H1 (cell line): Measurements from ENCODE around the gene TRAPPC2. TPM values are rescaled to one million over a fixed set of nuclear protein-coding genes. Genes with fewer than 3 reads are reported as not detected.

Source experiments
- CTCF ChIA-PET: fragments of 300-600 bp; sonication (Branson Sonifier 250); formaldehyde crosslinking; loops from one replicate; lab custom pipeline; 2021; ENCODE audit not compliant: partially characterized antibody; lab: Charles Lee
- POLR2A ChIA-PET: fragments of 300-600 bp; sonication (Branson Sonifier 250); formaldehyde crosslinking; loops from one replicate; lab custom pipeline; 2021; ENCODE audit warnings: inconsistent platforms; ENCODE audit not compliant: partially characterized antibody; lab: Charles Lee
- DNase-seq, 2 experiments: peaks; one replicate each; pipeline versions ENCODE4 v3.0.0 to v3.0.0-alpha.2; 2010 to 2022; ENCODE audit warnings: low spot score in 2 of 2, low read depth in 1 of 2, mixed read lengths in 1 of 2
- FAIRE-seq: peaks from 2 replicates; lab custom pipeline; 2011; peaks lifted over from hg19 to GRCh38; lab: Jason Lieb, UNC
- H2AFZ ChIP-seq: 2 replicates; pipeline ENCODE4 v1.8.1; 2012; ENCODE audit warnings: low read length, inconsistent platforms
- H2AK5ac ChIP-seq: 2 replicates; pipeline ENCODE4 v1.6.1; 2013; ENCODE audit warnings: low read depth, low read length
- H2BK120ac ChIP-seq: replicated peaks from 2 replicates; pipeline ENCODE3; 2013; ENCODE audit warnings: low read depth, low read length, inconsistent platforms
- H2BK12ac ChIP-seq: 2 replicates; pipeline ENCODE4 v1.6.1; 2013; ENCODE audit warnings: low read depth, low read length
- H2BK15ac ChIP-seq: 2 replicates; pipeline ENCODE4 v1.6.1; 2013; ENCODE audit warnings: low read length
- H2BK20ac ChIP-seq: 2 replicates; pipeline ENCODE4 v1.6.1; 2013; ENCODE audit warnings: low read length
- H2BK5ac ChIP-seq: 2 replicates; pipeline ENCODE4 v1.6.1; 2013; ENCODE audit warnings: low read depth, low read length
- H3K14ac ChIP-seq: 2 replicates; pipeline ENCODE4 v1.6.1; 2013; ENCODE audit warnings: inconsistent platforms; ENCODE audit not compliant: insufficient read length
- H3K18ac ChIP-seq: 2 replicates; pipeline ENCODE4 v1.6.1; 2013; ENCODE audit warnings: low read length; ENCODE audit errors: extremely low read depth
- H3K23ac ChIP-seq: 2 replicates; pipeline ENCODE4 v1.6.1; 2013; ENCODE audit warnings: inconsistent platforms; ENCODE audit not compliant: insufficient read length
- H3K23me2 ChIP-seq: 2 replicates; pipeline ENCODE4 v1.6.1; 2013; ENCODE audit warnings: low read depth, low read length
- H3K27ac ChIP-seq: 2 replicates; pipeline ENCODE4 v1.6.1; 2011; ENCODE audit warnings: low read depth, low read length, inconsistent platforms
- H3K27me3 ChIP-seq, 4 experiments: replicated peaks in 1 of 4; 1 replicate in 1 of 4; 2 replicates in 3 of 4; pipeline versions ENCODE4 v1.6.1 to v1.8.1; 2011 to 2013; ENCODE audit warnings: low read length in 3 of 4, mild to moderate bottlenecking in 3 of 4, inconsistent platforms in 2 of 4, mixed read lengths in 2 of 4, moderate library complexity in 1 of 4; ENCODE audit not compliant: control insufficient read depth in 3 of 4, insufficient read depth in 3 of 4; ENCODE audit errors: extremely low read depth in 1 of 4
- H3K36me3 ChIP-seq, 4 experiments: 2 replicates each; pipeline versions ENCODE4 v1.6.1 to v1.8.1; 2011 to 2013; ENCODE audit warnings: mild to moderate bottlenecking in 4 of 4, low read length in 3 of 4, moderate library complexity in 2 of 4, control low read depth in 1 of 4, inconsistent platforms in 1 of 4; ENCODE audit not compliant: insufficient read depth in 4 of 4, control insufficient read depth in 2 of 4
- H3K4ac ChIP-seq: replicated peaks from 2 replicates; pipeline ENCODE3; 2013; ENCODE audit warnings: low read length, low read depth, mixed read lengths, inconsistent platforms; ENCODE audit not compliant: insufficient read length
- H3K4me1 ChIP-seq, 4 experiments: replicated peaks in 1 of 4; 1 replicate in 1 of 4; 2 replicates in 3 of 4; pipeline versions ENCODE4 v1.6.1 to v1.8.1; 2011 to 2013; ENCODE audit warnings: low read length in 3 of 4, inconsistent platforms in 2 of 4, mixed read lengths in 1 of 4; ENCODE audit not compliant: insufficient read depth in 4 of 4, control insufficient read depth in 3 of 4
- H3K4me2 ChIP-seq, 2 experiments: 2 replicates each; pipeline versions ENCODE4 v1.6.1 to v1.8.1; 2011 to 2013; ENCODE audit warnings: low read depth in 2 of 2, low read length in 2 of 2, control low read depth in 1 of 2, inconsistent platforms in 1 of 2, mild to moderate bottlenecking in 1 of 2; ENCODE audit not compliant: insufficient read depth in 1 of 2
- H3K4me3 ChIP-seq, 4 experiments: fragments of 200-600, 300-600 bp in 1 of 4; sonication (generic), shearing (Covaris generic), sonication (Bioruptor Twin) in 1 of 4; 2 replicates each; pipeline versions ENCODE4 v1.5.1 to v1.8.1; 2011 to 2016; ENCODE audit warnings: low read length in 4 of 4, low read depth in 3 of 4, control low read depth in 2 of 4, inconsistent platforms in 2 of 4, mild to moderate bottlenecking in 2 of 4, mixed read lengths in 1 of 4, moderate library complexity in 1 of 4; ENCODE audit not compliant: insufficient read depth in 2 of 4; ENCODE audit errors: extremely low read depth in 1 of 4
- H3K56ac ChIP-seq: replicated peaks from 2 replicates; pipeline ENCODE3; 2013; ENCODE audit warnings: low read depth, mild to moderate bottlenecking, mixed read lengths, low read length, inconsistent platforms; ENCODE audit not compliant: insufficient read length
- H3K79me1 ChIP-seq: 2 replicates; pipeline ENCODE4 v1.6.1; 2013; ENCODE audit warnings: low read depth, low read length, control low read depth
- H3K79me2 ChIP-seq, 2 experiments: 2 replicates each; pipeline versions ENCODE4 v1.6.1 to v1.8.1; 2012 to 2013; ENCODE audit warnings: low read length in 2 of 2, mild to moderate bottlenecking in 2 of 2, inconsistent platforms in 1 of 2; ENCODE audit not compliant: insufficient read depth in 2 of 2, control insufficient read depth in 1 of 2
- H3K9ac ChIP-seq, 4 experiments: replicated peaks in 1 of 4; 1 replicate in 1 of 4; 2 replicates in 3 of 4; pipeline versions ENCODE4 v1.6.1 to v1.8.1; 2011 to 2013; ENCODE audit warnings: low read depth in 3 of 4, low read length in 3 of 4, control low read depth in 2 of 4, mild to moderate bottlenecking in 2 of 4, moderate library complexity in 2 of 4, inconsistent platforms in 1 of 4; ENCODE audit errors: extremely low read depth in 1 of 4
- H3K9me3 ChIP-seq, 2 experiments: 2 replicates each; pipeline versions ENCODE4 v1.6.1 to v1.8.1; 2012 to 2013; ENCODE audit warnings: mild to moderate bottlenecking in 2 of 2, moderate library complexity in 2 of 2, control low read depth in 1 of 2, inconsistent platforms in 1 of 2, low read depth in 1 of 2, low read length in 1 of 2, mixed read lengths in 1 of 2; ENCODE audit not compliant: insufficient read depth in 2 of 2
- H4K20me1 ChIP-seq, 2 experiments: replicated peaks in 1 of 2; 2 replicates each; pipeline versions ENCODE3 to v1.8.1; 2011 to 2013; ENCODE audit warnings: inconsistent platforms in 2 of 2, low read length in 2 of 2, mild to moderate bottlenecking in 1 of 2; ENCODE audit not compliant: insufficient read depth in 2 of 2, control insufficient read depth in 1 of 2
- H4K5ac ChIP-seq: 2 replicates; pipeline ENCODE4 v1.6.1; 2013; ENCODE audit warnings: low read length, low read depth, mixed read lengths, inconsistent platforms; ENCODE audit not compliant: insufficient read length
- H4K8ac ChIP-seq: 2 replicates; pipeline ENCODE4 v1.8.0; 2013; ENCODE audit warnings: mild to moderate bottlenecking, moderate library complexity, low read length, inconsistent platforms; ENCODE audit not compliant: insufficient read depth; ENCODE audit errors: extremely low read depth
- H4K91ac ChIP-seq: replicated peaks from 2 replicates; pipeline ENCODE3; 2013; ENCODE audit warnings: low read length, mixed read lengths, inconsistent platforms; ENCODE audit not compliant: insufficient read length
- ATF3 ChIP-seq: IDR thresholded peaks from 2 replicates; pipeline ENCODE4 v1.6.1; 2011; ENCODE audit warnings: low read depth, mild to moderate bottlenecking, low read length; ENCODE audit not compliant: insufficient read depth
- CTCF ChIP-seq, 3 experiments: IDR thresholded peaks; 1 replicate in 2 of 3; 2 replicates in 1 of 3; pipeline versions ENCODE4 v1.5.1 to v1.6.1; 2011; ENCODE audit warnings: low read length in 3 of 3, mild to moderate bottlenecking in 3 of 3, inconsistent platforms in 2 of 3, low read depth in 1 of 3, moderate library complexity in 1 of 3; ENCODE audit not compliant: insufficient read depth in 1 of 3; ENCODE audit errors: control extremely low read depth in 1 of 3
- GABPA ChIP-seq: IDR thresholded peaks from 2 replicates; pipeline ENCODE4 v1.6.1; 2011; ENCODE audit warnings: mild to moderate bottlenecking, low read length, moderate library complexity, borderline replicate concordance; ENCODE audit not compliant: insufficient read depth
- WGBS, 2 experiments: shearing (Covaris generic) in 1 of 2; methylation state at CpG; one replicate each; pipeline versions ENCODE4 v1.1.6 to v1.1.7; 2013 to 2015; ENCODE audit warnings: low lambda C conversion rate in 2 of 2, mixed read lengths in 2 of 2, inconsistent platforms in 1 of 2, low coverage in 1 of 2, missing lambda C conversion rate in 1 of 2; ENCODE audit not compliant: insufficient replicate concordance in 2 of 2, insufficient coverage in 1 of 2, insufficient read length in 1 of 2; ENCODE audit errors: extremely low coverage in 1 of 2, missing lambda C conversion rate in 1 of 2; 5-methylcytosine and 5-hydroxymethylcytosine counted together
- polyA plus RNA-seq, 7 experiments: library from polyadenylated mRNA; depleted of rRNA in 3 of 7; stranded (reverse) in 5 of 7; unstranded in 2 of 7; fragments of >200 nt in 5 of 7; fragments of 200-250 nt in 2 of 7; gene quantifications; 1 replicate in 5 of 7; 2 replicates in 1 of 7; 4 replicates in 1 of 7; pipeline versions ENCODE4 v1.2.1 to v1.2.3, GENCODE V29; 2011 to 2013; ENCODE audit warnings: missing spikeins in 2 of 7, mixed read lengths in 2 of 7
- total RNA-seq: library from RNA; stranded (reverse); fragmentation: NEBNext Ultra II Directional; extraction: Animal tissue kit (Norgen Biotek cat#: 25700); gene quantifications from 2 replicates; pipeline ENCODE4 v1.2.1, GENCODE V29; 2021

The TRAPPC2 gene
- total and polyA plus RNA-seq, 2 of the 8 experiments (the other 6 are each of a cell fraction or from before 2014, with no cell fraction given) = 6.7 to 10.8 TPM

GRCh38 chrX:13755254-13755653, 20.8 kb upstream of the TRAPPC2 start:
- Histone ChIP-seq H2BK20ac (no peak overlapping the region), H2BK12ac (no peak overlapping the region), H3K23ac (no peak overlapping the region), H3K23me2 (no peaks in the 10 kb centered on the region), H2AFZ (no peak overlapping the region), H3K27ac (no peak overlapping the region), H4K8ac (no peak overlapping the region), H3K4me3 (no peak overlapping the region), H3K27me3 (no peaks in the 10 kb centered on the region), H3K79me2 (no peaks in the 10 kb centered on the region), H4K20me1 (no peaks in the 10 kb centered on the region), H3K4ac (no peak overlapping the region), H3K4me2 (no peak overlapping the region), H4K91ac (no peak overlapping the region), H2AK5ac (no peak overlapping the region), H4K5ac (no peak overlapping the region), H3K56ac (no peak overlapping the region), H2BK5ac (no peak overlapping the region), H3K36me3 (peaks cover 0 to 61% (median 16%) of the 10 kb centered on the region in 4 experiments), H3K9ac (no peak overlapping the region), H3K14ac (no peak overlapping the region), H2BK15ac (no peak overlapping the region), H3K79me1 (no peaks in the 10 kb centered on the region), H3K18ac (no peak overlapping the region), H2BK120ac (no peak overlapping the region), H3K4me1 (peaks cover 0 to 2% (median 0%) of the 10 kb centered on the region in 4 experiments; a peak in 1 of 7 replicates), H3K9me3 (no peaks in the 10 kb centered on the region)
- ChIA-PET CTCF (interaction anchor here (1.5 to 1.7 kb wide), 2 partner anchors 9 to 248 kb away, joined by 4 to 8 read pairs; no protein-coding TSS in a partner anchor), POLR2A (no interaction called here)
- TF ChIP-seq ATF3 (no peak), GABPA (no peak), CTCF (IDR thresholded peaks at IDR 0.05; ENCODE audit: control extremely low read depth in 1 of 3, insufficient read depth in 1 of 3, low read depth in 1 of 3, low read length in 3 of 3) (no peak)
- 85% methylated on average over 1 of the region's 1 CpG; no CpG with 5 or more reads in 1 of the 2 experiments for WGBS, 2 experiments
- DNase-seq (no peak), FAIRE-seq (no peak)
